ENCODE results near the gene HTATIP2.

Gene HTATIP2

GRCh38 chr11:20367313-20367948 lies 3.9 kb downstream of the HTATIP2 start:
- Histone ChIP-seq H3K9me3 (no peaks in the 10 kb centered on the region), H3K36me3 (no peaks in the 10 kb centered on the region), H3K27me3 (no peaks in the 10 kb centered on the region), H3K4me3 (ENCODE audit: low read depth, low read length) (peak overlapping the region; percentile 23), H3K4me1 (peaks cover 18% of the 10 kb centered on the region)
- peak; percentile 39 for DNase-seq
- no peak for TF ChIP-seq CTCF (IDR thresholded peaks at IDR 0.05; ENCODE audit: low read depth, low read length)

GRCh38 chr11:20368438-20368837 lies 4.9 kb downstream of the HTATIP2 start:
- Histone ChIP-seq H3K9me3 (no peaks in the 10 kb centered on the region), H3K4me3 (ENCODE audit: low read depth, low read length) (no peak overlapping the region), H3K36me3 (no peaks in the 10 kb centered on the region), H3K4me1 (peaks cover 18% of the 10 kb centered on the region), H3K27me3 (no peaks in the 10 kb centered on the region)
- no peak for TF ChIP-seq CTCF (IDR thresholded peaks at IDR 0.05; ENCODE audit: low read depth, low read length)
- no peak for DNase-seq

GRCh38 chr11:20369826-20370225 lies 6.3 kb downstream of the HTATIP2 start:
- Histone ChIP-seq H3K27me3 (no peaks in the 10 kb centered on the region), H3K36me3 (no peaks in the 10 kb centered on the region), H3K9me3 (no peaks in the 10 kb centered on the region), H3K4me3 (ENCODE audit: low read depth, low read length) (no peak overlapping the region), H3K4me1 (peaks cover 18% of the 10 kb centered on the region)
- peak; percentile 13 for DNase-seq
- no peak for TF ChIP-seq CTCF (IDR thresholded peaks at IDR 0.05; ENCODE audit: low read depth, low read length)

GRCh38 chr11:20372081-20372626 lies 8.6 kb downstream of the HTATIP2 start:
- no peaks in the 10 kb centered on the region for H3K36me3 ChIP-seq
- TF ChIP-seq CTCF (IDR thresholded peaks at IDR 0.05; ENCODE audit: low read depth, low read length), result no peak
- H3K9me3 ChIP-seq, result no peaks in the 10 kb centered on the region
- DNase-seq, result no peak
- H3K4me3 ChIP-seq (ENCODE audit: low read depth, low read length), result no peak overlapping the region
- no peaks in the 10 kb centered on the region for H3K27me3 ChIP-seq
- H3K4me1 ChIP-seq, result peaks cover 14% of the 10 kb centered on the region

- no peaks in the 10 kb centered on the region for H3K27me3 ChIP-seq
- peaks cover 13% of the 10 kb centered on the region for H3K4me1 ChIP-seq
- no peaks in the 10 kb centered on the region for H3K36me3 ChIP-seq
- no peak for DNase-seq
- no peaks in the 10 kb centered on the region for H3K9me3 ChIP-seq
- TF ChIP-seq CTCF (IDR thresholded peaks at IDR 0.05; ENCODE audit: low read depth, low read length), result no peak
- peak overlapping the region; percentile 19; the same call in 1 of the 2 replicates for H3K4me3 ChIP-seq (ENCODE audit: low read depth, low read length)
These were observed 9.6 kb downstream of the HTATIP2 start for GRCh38 chr11:20373147-20373546.

- no peak for DNase-seq
- Histone ChIP-seq H3K9me3 (no peaks in the 10 kb centered on the region), H3K36me3 (no peaks in the 10 kb centered on the region), H3K4me1 (peaks cover 9% of the 10 kb centered on the region; the same call in 1 of the 2 replicates), H3K4me3 (ENCODE audit: low read depth, low read length) (no peak overlapping the region), H3K27me3 (no peaks in the 10 kb centered on the region)
- TF ChIP-seq CTCF (IDR thresholded peaks at IDR 0.05; ENCODE audit: low read depth, low read length), result no peak
These were observed 10.2 kb downstream of the HTATIP2 start for GRCh38 chr11:20373568-20374209.

All from BE2C (cell line).